ENCODE data around the gene ABCG8.

DNA sequence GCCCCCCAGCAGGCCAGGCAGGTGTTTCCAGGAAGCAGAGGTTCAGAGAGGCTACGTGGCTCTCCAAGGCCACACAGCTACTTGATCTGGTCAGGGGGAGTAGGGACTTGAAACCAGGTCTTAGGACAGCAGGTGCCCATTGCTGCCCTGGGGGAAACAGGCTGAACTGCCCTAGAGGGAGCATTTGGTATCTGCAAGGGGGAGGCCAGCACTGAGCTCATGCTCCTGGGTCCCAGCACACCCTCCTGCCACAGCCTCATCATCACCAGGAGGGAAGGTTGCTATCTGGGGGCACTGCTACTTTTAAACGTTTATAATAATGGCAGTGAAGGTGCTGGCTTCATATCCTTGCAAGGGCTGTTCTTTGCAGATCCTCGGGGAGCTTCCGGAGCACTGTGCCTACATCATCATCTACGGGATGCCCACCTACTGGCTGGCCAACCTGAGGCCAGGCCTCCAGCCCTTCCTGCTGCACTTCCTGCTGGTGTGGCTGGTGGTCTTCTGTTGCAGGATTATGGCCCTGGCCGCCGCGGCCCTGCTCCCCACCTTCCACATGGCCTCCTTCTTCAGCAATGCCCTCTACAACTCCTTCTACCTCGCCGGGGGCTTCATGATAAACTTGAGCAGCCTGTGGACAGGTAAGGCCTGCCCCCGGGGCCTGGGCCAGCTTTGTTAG is 36.1 kb downstream of the ABCG8 start:
- TF ChIP-seq EP300 (IDR thresholded peaks at IDR 0.05; ENCODE audit: borderline replicate concordance) = no peak
- no peak for TF ChIP-seq RAD21 (IDR thresholded peaks at IDR 0.05; ENCODE audit: low read depth)
- no peak for TF ChIP-seq TEAD4 (IDR thresholded peaks at IDR 0.05)
- TF ChIP-seq, protein P1, sequence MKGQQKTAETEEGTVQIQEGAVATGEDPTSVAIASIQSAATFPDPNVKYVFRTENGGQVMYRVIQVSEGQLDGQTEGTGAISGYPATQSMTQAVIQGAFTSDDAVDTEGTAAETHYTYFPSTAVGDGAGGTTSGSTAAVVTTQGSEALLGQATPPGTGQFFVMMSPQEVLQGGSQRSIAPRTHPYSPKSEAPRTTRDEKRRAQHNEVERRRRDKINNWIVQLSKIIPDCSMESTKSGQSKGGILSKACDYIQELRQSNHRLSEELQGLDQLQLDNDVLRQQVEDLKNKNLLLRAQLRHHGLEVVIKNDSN (IDR thresholded peaks at IDR 0.05) = no peak
- TF ChIP-seq REST (IDR thresholded peaks at IDR 0.05; ENCODE audit: low read depth) = no peak
- TF ChIP-seq CEBPB (IDR thresholded peaks at IDR 0.05) = no peak
- TF ChIP-seq, protein P2, sequence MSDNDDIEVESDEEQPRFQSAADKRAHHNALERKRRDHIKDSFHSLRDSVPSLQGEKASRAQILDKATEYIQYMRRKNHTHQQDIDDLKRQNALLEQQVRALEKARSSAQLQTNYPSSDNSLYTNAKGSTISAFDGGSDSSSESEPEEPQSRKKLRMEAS (IDR thresholded peaks at IDR 0.05) = no peak
- no peak for TF ChIP-seq NFIC (IDR thresholded peaks at IDR 0.05)
- no peak for TF ChIP-seq EGR1 (IDR thresholded peaks at IDR 0.05)
- no peak for TF ChIP-seq YY1 (IDR thresholded peaks at IDR 0.05; ENCODE audit: low read depth)
- TF ChIP-seq CREB1 (IDR thresholded peaks at IDR 0.05; ENCODE audit: low read depth) = no peak
- no peak for TF ChIP-seq TAF1 (IDR thresholded peaks at IDR 0.05; ENCODE audit: low read depth)
- TF ChIP-seq TCF12 (IDR thresholded peaks at IDR 0.05; ENCODE audit: low read depth) = no peak
- TF ChIP-seq ZBTB7A (IDR thresholded peaks at IDR 0.05; ENCODE audit: low read depth) = no peak

All from Ishikawa (cell line).